Upper lobe of right lung (tissue), 1 donor: ENCODE measurements around the gene FCMR. TPM values are rescaled to one million over a fixed set of nuclear protein-coding genes. Genes with fewer than 3 reads are reported as not detected.

Experiments used
- ATAC-seq: fragments of 200-7000 bp; cut with Tn5 transposase; one replicate; pipeline ENCODE4 v1.9.1; 2020; ENCODE audit warnings: mild to moderate bottlenecking, moderate library complexity
- DNase-seq: peaks from one replicate; pipeline ENCODE4 v3.0.0-alpha.2; 2020
- H3K27ac ChIP-seq: fragments of 200-600 bp; one replicate; pipeline ENCODE4 v1.8.0; 2022
- H3K27me3 ChIP-seq: fragments of 200-600 bp; one replicate; pipeline ENCODE4 v1.8.0; 2022; ENCODE audit warnings: mild to moderate bottlenecking
- H3K36me3 ChIP-seq: fragments of 200-600 bp; one replicate; pipeline ENCODE4 v1.8.0; 2022
- H3K4me1 ChIP-seq: fragments of 200-600 bp; one replicate; pipeline ENCODE4 v1.8.0; 2022
- H3K4me3 ChIP-seq: fragments of 200-600 bp; one replicate; pipeline ENCODE4 v1.8.0; 2022; ENCODE audit warnings: mild to moderate bottlenecking
- H3K9me3 ChIP-seq: fragments of 200-600 bp; one replicate; pipeline ENCODE4 v1.8.0; 2022
- CTCF ChIP-seq: fragments of 200-600 bp; IDR thresholded peaks from one replicate; pipeline ENCODE4 v1.8.0; 2022; ENCODE audit warnings: antibody characterized with exemption
- intact Hi-C: fragments of 100-400 bp; cut with DNase I; formaldehyde crosslinking; loops from one replicate; pipeline ENCODE4 v1.11.0; 2022
- total RNA-seq: library from RNA; stranded (reverse); fragmentation: NEBNext Ultra II Directional; extraction: Animal tissue kit (Norgen Biotek cat#: 25700); gene quantifications from one replicate; pipeline ENCODE4 v1.2.1, GENCODE V29; 2021
- donor health status: DM: no; HTN: yes; CAD: no; lungs with severe emphysema.

The FCMR gene
- total RNA-seq, 1 donor from 2014 or later = 12.6 TPM

- ATAC-seq (no peak), DNase-seq (no peak)
- Histone ChIP-seq H3K36me3 (no peaks in the 10 kb centered on the region), H3K27ac (no peak overlapping the region), H3K4me1 (no peaks in the 10 kb centered on the region), H3K27me3 (no peaks in the 10 kb centered on the region), H3K4me3 (no peak overlapping the region), H3K9me3 (peaks cover 6% of the 10 kb centered on the region)
- intact Hi-C loops = no loop called here
- no peak for TF ChIP-seq CTCF
Observed at GRCh38 chr1:206883160-206883559, 38.6 kb downstream of the FCMR start.

GRCh38 chr1:206882555-206882954 lies 39.2 kb downstream of the FCMR start:
- ATAC-seq = no peak
- no peak for TF ChIP-seq CTCF
- no peaks in the 10 kb centered on the region for H3K36me3 ChIP-seq
- H3K27me3 ChIP-seq = no peaks in the 10 kb centered on the region
- no peaks in the 10 kb centered on the region for H3K4me1 ChIP-seq
- H3K9me3 ChIP-seq = peaks cover 9% of the 10 kb centered on the region
- intact Hi-C loops = no loop called here
- H3K27ac ChIP-seq = no peak overlapping the region
- DNase-seq = no peak
- H3K4me3 ChIP-seq = no peak overlapping the region

- Histone ChIP-seq H3K9me3 (peaks cover 9% of the 10 kb centered on the region), H3K4me3 (no peak overlapping the region), H3K4me1 (no peaks in the 10 kb centered on the region), H3K36me3 (no peaks in the 10 kb centered on the region), H3K27me3 (no peaks in the 10 kb centered on the region), H3K27ac (no peak overlapping the region)
- no peak for TF ChIP-seq CTCF
- DNase-seq (no peak), ATAC-seq (no peak)
- intact Hi-C loops = no loop called here
Observed at GRCh38 chr1:206880314-206880713, 41.4 kb downstream of the FCMR start.

- Histone ChIP-seq H3K4me3 (no peak overlapping the region), H3K4me1 (no peaks in the 10 kb centered on the region), H3K27me3 (no peaks in the 10 kb centered on the region), H3K9me3 (peaks cover 9% of the 10 kb centered on the region), H3K36me3 (no peaks in the 10 kb centered on the region), H3K27ac (no peak overlapping the region)
- no peak for ATAC-seq
- no peak for DNase-seq
- intact Hi-C loops = no loop called here
- TF ChIP-seq CTCF = no peak
Observed at GRCh38 chr1:206878456-206878855, 43.3 kb downstream of the FCMR start.

- no peak for DNase-seq
- H3K27me3 ChIP-seq = no peaks in the 10 kb centered on the region
- no peak for ATAC-seq
- intact Hi-C loops = no loop called here
- peaks cover 9% of the 10 kb centered on the region for H3K9me3 ChIP-seq
- no peaks in the 10 kb centered on the region for H3K36me3 ChIP-seq
- TF ChIP-seq CTCF = no peak
- no peaks in the 10 kb centered on the region for H3K4me1 ChIP-seq
- no peak overlapping the region for H3K4me3 ChIP-seq
- H3K27ac ChIP-seq = no peak overlapping the region
Observed at GRCh38 chr1:206875752-206876377, 45.9 kb downstream of the FCMR start.
